ENCODE data around the gene SWI5.

Gene SWI5

DNA sequence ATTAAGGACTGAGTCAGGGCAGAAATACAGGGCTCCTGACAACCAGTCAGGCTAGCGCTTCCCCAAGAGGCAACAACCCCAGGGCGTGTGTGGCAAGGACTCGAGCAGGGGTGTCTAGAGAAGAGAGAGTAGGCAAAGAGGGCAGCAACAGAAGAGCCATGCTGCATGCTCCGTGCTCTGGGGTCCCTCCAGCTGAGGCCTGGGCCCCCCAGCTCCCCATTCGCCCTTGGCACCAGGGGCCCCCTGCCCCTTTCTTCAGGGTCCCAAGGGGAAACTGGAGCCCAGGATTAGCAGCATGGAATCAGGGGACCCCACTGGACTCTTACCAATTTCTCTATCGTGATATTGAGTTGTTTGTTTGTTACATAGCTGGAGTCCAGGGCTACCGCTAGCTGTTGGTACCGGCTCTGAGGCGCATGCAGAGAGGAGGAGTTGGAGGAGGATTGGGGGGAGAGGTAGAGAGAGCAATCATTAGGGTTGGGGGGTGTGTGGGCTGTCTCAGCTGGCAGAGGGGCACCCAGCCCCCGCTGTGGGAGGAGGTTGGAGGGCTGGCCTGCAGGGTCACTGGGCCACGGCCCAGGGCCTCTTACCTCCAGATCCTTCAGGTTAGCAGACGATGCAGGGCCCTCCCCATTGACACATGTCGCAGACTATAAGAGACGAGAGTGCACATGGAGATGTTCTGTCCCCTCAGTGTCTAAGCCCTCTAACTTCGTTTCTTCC lies 9.0 kb upstream of the SWI5 start:
- no CpG with 5 or more reads among the region's 15 CpGs for WGBS, 2 donors (ENCODE audit: extremely low coverage in 2 of 2, insufficient read length in 2 of 2, insufficient replicate concordance in 1 of 2)
- Histone ChIP-seq H3K9ac (ENCODE audit: low read depth, low read length, poor library complexity) (no peak overlapping the region), H2BK12ac (ENCODE audit: low read length) (no peak overlapping the region), H2BK15ac (ENCODE audit: low read length) (no peak overlapping the region), H3K14ac (ENCODE audit: low read length) (no peak overlapping the region), H3K18ac (ENCODE audit: low read length) (no peak overlapping the region), H2AK5ac (ENCODE audit: low read depth, low read length) (no peak overlapping the region), H3K4ac (ENCODE audit: low read length) (no peak overlapping the region), H2BK5ac (ENCODE audit: low read length) (no peak overlapping the region), H4K91ac (ENCODE audit: low read depth, low read length, poor library complexity) (no peak overlapping the region), H3K9me3 (replicated peaks in 1 of 2; ENCODE audit: control insufficient read depth in 2 of 2, insufficient read depth in 1 of 2, low read depth in 1 of 2, low read length in 2 of 2) (no peaks in the 10 kb centered on the region), H3K27ac (replicated peaks; ENCODE audit: low read length) (no peak overlapping the region), H4K8ac (ENCODE audit: low read depth, low read length) (no peak overlapping the region), H2AFZ (ENCODE audit: low read length) (no peak overlapping the region), H3K4me3 (ENCODE audit: low read length in 2 of 2) (no peak overlapping the region), H3K23ac (ENCODE audit: low read depth, low read length, poor library complexity) (no peak overlapping the region), H2BK120ac (ENCODE audit: low read depth, low read length) (no peak overlapping the region), H3K27me3 (ENCODE audit: control insufficient read depth in 3 of 3, insufficient read depth in 3 of 3, low read depth in 1 of 3, low read length in 3 of 3) (no peaks in the 10 kb centered on the region), H3K4me1 (ENCODE audit: control insufficient read depth in 2 of 2, insufficient read depth in 1 of 2, low read depth in 1 of 2, low read length in 2 of 2) (no peaks in the 10 kb centered on the region), H3K36me3 (replicated peaks in 1 of 2; ENCODE audit: control insufficient read depth in 2 of 2, insufficient read depth in 2 of 2, low read length in 2 of 2) (peaks cover 29 to 78% of the 10 kb centered on the region in 2 donors), H3K4me2 (ENCODE audit: insufficient read depth, low read length, poor library complexity, severe bottlenecking) (no peak overlapping the region), H3K79me1 (ENCODE audit: low read depth, low read length) (no peaks in the 10 kb centered on the region)
- DNase-seq (ENCODE audit: low spot score), result no peak

DNA sequence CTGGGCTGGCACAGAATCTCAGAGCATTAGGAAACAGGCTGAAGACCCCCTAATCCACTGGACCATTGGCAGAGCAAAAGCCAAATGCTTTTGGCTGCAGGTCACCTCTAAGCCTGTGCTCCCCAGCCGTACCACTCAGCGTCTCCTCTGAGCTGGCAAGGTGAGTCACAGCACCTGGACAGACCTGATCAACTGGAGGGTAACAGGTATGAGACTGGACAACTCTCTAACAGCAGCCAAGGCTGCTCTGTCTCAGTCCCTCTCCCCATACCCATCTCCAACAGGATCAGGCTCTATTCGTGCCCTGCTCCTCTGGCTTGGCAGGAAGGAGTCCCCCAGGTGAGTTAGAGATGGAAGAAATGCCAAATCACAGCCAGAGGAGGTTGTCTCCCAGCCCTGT lies 5.0 kb upstream of the SWI5 start:
- peaks cover 20 to 66% of the 10 kb centered on the region in 2 donors for H3K36me3 ChIP-seq (replicated peaks in 1 of 2; ENCODE audit: control insufficient read depth in 2 of 2, insufficient read depth in 2 of 2, low read length in 2 of 2)
- no peak overlapping the region for H3K27ac ChIP-seq (replicated peaks; ENCODE audit: low read length)
- H3K79me1 ChIP-seq (ENCODE audit: low read depth, low read length), result peaks cover 2% of the 10 kb centered on the region
- no peak overlapping the region for H3K9ac ChIP-seq (ENCODE audit: low read depth, low read length, poor library complexity)
- H4K91ac ChIP-seq (ENCODE audit: low read depth, low read length, poor library complexity), result no peak overlapping the region
- no peak overlapping the region for H3K23ac ChIP-seq (ENCODE audit: low read depth, low read length, poor library complexity)
- no CpG with 5 or more reads among the region's 3 CpGs for WGBS, 2 donors (ENCODE audit: extremely low coverage in 2 of 2, insufficient read length in 2 of 2, insufficient replicate concordance in 1 of 2)
- no peak overlapping the region for H3K4me3 ChIP-seq (ENCODE audit: low read length in 2 of 2)
- H2BK5ac ChIP-seq (ENCODE audit: low read length), result no peak overlapping the region
- no peak overlapping the region for H3K14ac ChIP-seq (ENCODE audit: low read length)
- H3K27me3 ChIP-seq (ENCODE audit: control insufficient read depth in 3 of 3, insufficient read depth in 3 of 3, low read depth in 1 of 3, low read length in 3 of 3), result peaks cover 0 to 2% (median 0%) of the 10 kb centered on the region in 3 experiments
- H2AK5ac ChIP-seq (ENCODE audit: low read depth, low read length), result no peak overlapping the region
- H3K4ac ChIP-seq (ENCODE audit: low read length), result no peak overlapping the region
- no peak overlapping the region for H2BK15ac ChIP-seq (ENCODE audit: low read length)
- peaks cover 3 to 4% of the 10 kb centered on the region in 2 donors for H3K4me1 ChIP-seq (ENCODE audit: control insufficient read depth in 2 of 2, insufficient read depth in 1 of 2, low read depth in 1 of 2, low read length in 2 of 2)
- H3K9me3 ChIP-seq (replicated peaks in 1 of 2; ENCODE audit: control insufficient read depth in 2 of 2, insufficient read depth in 1 of 2, low read depth in 1 of 2, low read length in 2 of 2), result no peaks in the 10 kb centered on the region
- no peak overlapping the region for H2BK12ac ChIP-seq (ENCODE audit: low read length)
- no peak overlapping the region for H3K4me2 ChIP-seq (ENCODE audit: insufficient read depth, low read length, poor library complexity, severe bottlenecking)
- H4K8ac ChIP-seq (ENCODE audit: low read depth, low read length), result no peak overlapping the region
- H3K18ac ChIP-seq (ENCODE audit: low read length), result no peak overlapping the region
- no peak overlapping the region for H2AFZ ChIP-seq (ENCODE audit: low read length)
- H2BK120ac ChIP-seq (ENCODE audit: low read depth, low read length), result no peak overlapping the region
- DNase-seq (ENCODE audit: low spot score), result no peak

DNA sequence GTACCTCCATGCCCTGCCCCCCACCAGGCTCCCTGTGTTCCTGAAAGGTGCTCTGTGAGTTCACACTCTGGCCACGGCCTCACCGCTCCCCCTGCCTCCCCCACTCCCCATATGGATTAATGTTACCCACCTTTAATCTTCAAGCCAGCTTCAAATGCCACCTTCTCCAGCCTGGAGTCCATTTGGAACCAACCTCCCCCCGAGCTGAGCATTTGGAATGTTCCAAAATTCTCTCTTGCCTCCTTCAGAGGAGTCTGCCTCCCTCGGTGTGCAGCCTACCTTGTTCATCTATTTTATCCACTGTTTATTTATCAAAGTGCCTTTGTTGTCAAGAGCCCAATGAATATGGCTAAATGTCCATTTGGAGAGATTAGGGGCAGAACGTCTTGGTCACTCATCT lies 4.6 kb upstream of the SWI5 start:
- Histone ChIP-seq H3K36me3 (replicated peaks in 1 of 2; ENCODE audit: control insufficient read depth in 2 of 2, insufficient read depth in 2 of 2, low read length in 2 of 2) (peaks cover 20 to 62% of the 10 kb centered on the region in 2 donors), H4K91ac (ENCODE audit: low read depth, low read length, poor library complexity) (no peak overlapping the region), H3K14ac (ENCODE audit: low read length) (no peak overlapping the region), H2AK5ac (ENCODE audit: low read depth, low read length) (no peak overlapping the region), H3K4me3 (ENCODE audit: low read length in 2 of 2) (no peak overlapping the region), H2BK12ac (ENCODE audit: low read length) (no peak overlapping the region), H3K9me3 (replicated peaks in 1 of 2; ENCODE audit: control insufficient read depth in 2 of 2, insufficient read depth in 1 of 2, low read depth in 1 of 2, low read length in 2 of 2) (no peaks in the 10 kb centered on the region), H3K9ac (ENCODE audit: low read depth, low read length, poor library complexity) (no peak overlapping the region), H3K4me2 (ENCODE audit: insufficient read depth, low read length, poor library complexity, severe bottlenecking) (no peak overlapping the region), H3K79me1 (ENCODE audit: low read depth, low read length) (peaks cover 3% of the 10 kb centered on the region), H4K8ac (ENCODE audit: low read depth, low read length) (no peak overlapping the region), H3K27me3 (ENCODE audit: control insufficient read depth in 3 of 3, insufficient read depth in 3 of 3, low read depth in 1 of 3, low read length in 3 of 3) (peaks cover 0 to 2% (median 0%) of the 10 kb centered on the region in 3 experiments), H3K4me1 (ENCODE audit: control insufficient read depth in 2 of 2, insufficient read depth in 1 of 2, low read depth in 1 of 2, low read length in 2 of 2) (peaks cover 3 to 4% of the 10 kb centered on the region in 2 donors), H2AFZ (ENCODE audit: low read length) (no peak overlapping the region), H2BK5ac (ENCODE audit: low read length) (no peak overlapping the region), H2BK15ac (ENCODE audit: low read length) (no peak overlapping the region), H3K4ac (ENCODE audit: low read length) (no peak overlapping the region), H3K23ac (ENCODE audit: low read depth, low read length, poor library complexity) (no peak overlapping the region), H2BK120ac (ENCODE audit: low read depth, low read length) (no peak overlapping the region), H3K18ac (ENCODE audit: low read length) (no peak overlapping the region), H3K27ac (replicated peaks; ENCODE audit: low read length) (no peak overlapping the region)
- no CpG with 5 or more reads among the region's 5 CpGs for whole genome bisulfite sequencing, 2 donors (ENCODE audit: extremely low coverage in 2 of 2, insufficient read length in 2 of 2, insufficient replicate concordance in 1 of 2)
- DNase-seq (ENCODE audit: low spot score), result no peak

DNA sequence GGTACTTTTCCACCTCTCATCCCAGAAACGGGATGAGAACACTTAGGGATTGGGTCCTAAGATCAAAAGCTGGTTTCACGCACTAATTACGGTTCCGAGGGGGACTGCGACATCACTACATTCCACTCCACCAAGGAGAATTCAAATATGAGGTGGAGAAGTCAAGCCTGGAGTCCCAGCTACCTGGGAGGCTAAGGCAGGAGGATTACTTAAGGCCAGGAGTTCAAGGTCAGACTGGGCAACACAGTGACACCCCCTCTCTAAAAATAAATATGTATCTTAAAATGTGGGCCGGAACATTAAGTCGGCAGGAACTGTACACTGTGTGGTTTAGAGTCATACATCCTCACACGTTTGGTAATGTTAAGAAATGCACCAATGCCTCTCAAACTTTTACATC lies 1.8 kb upstream of the SWI5 start:
- Histone ChIP-seq H3K4me3 (ENCODE audit: low read length in 2 of 2) (no peak overlapping the region), H2BK5ac (ENCODE audit: low read length) (no peak overlapping the region), H3K4me2 (ENCODE audit: insufficient read depth, low read length, poor library complexity, severe bottlenecking) (no peak overlapping the region), H3K27me3 (ENCODE audit: control insufficient read depth in 3 of 3, insufficient read depth in 3 of 3, low read depth in 1 of 3, low read length in 3 of 3) (peaks cover 0 to 2% (median 0%) of the 10 kb centered on the region in 3 experiments), H3K79me1 (ENCODE audit: low read depth, low read length) (peaks cover 3% of the 10 kb centered on the region), H3K23ac (ENCODE audit: low read depth, low read length, poor library complexity) (no peak overlapping the region), H3K4ac (ENCODE audit: low read length) (no peak overlapping the region), H2AK5ac (ENCODE audit: low read depth, low read length) (no peak overlapping the region), H4K8ac (ENCODE audit: low read depth, low read length) (no peak overlapping the region), H3K36me3 (replicated peaks in 1 of 2; ENCODE audit: control insufficient read depth in 2 of 2, insufficient read depth in 2 of 2, low read length in 2 of 2) (peaks cover 6 to 37% of the 10 kb centered on the region in 2 donors), H3K9ac (ENCODE audit: low read depth, low read length, poor library complexity) (no peak overlapping the region), H3K27ac (replicated peaks; ENCODE audit: low read length) (no peak overlapping the region), H4K91ac (ENCODE audit: low read depth, low read length, poor library complexity) (no peak overlapping the region), H2AFZ (ENCODE audit: low read length) (no peak overlapping the region), H3K14ac (ENCODE audit: low read length) (no peak overlapping the region), H3K18ac (ENCODE audit: low read length) (no peak overlapping the region), H2BK12ac (ENCODE audit: low read length) (no peak overlapping the region), H3K9me3 (replicated peaks in 1 of 2; ENCODE audit: control insufficient read depth in 2 of 2, insufficient read depth in 1 of 2, low read depth in 1 of 2, low read length in 2 of 2) (no peaks in the 10 kb centered on the region), H2BK15ac (ENCODE audit: low read length) (no peak overlapping the region), H3K4me1 (ENCODE audit: control insufficient read depth in 2 of 2, insufficient read depth in 1 of 2, low read depth in 1 of 2, low read length in 2 of 2) (peaks cover 7% of the 10 kb centered on the region in 2 donors), H2BK120ac (ENCODE audit: low read depth, low read length) (no peak overlapping the region)
- no peak for DNase-seq (ENCODE audit: low spot score)
- no CpG with 5 or more reads among the region's 8 CpGs for WGBS, 2 donors (ENCODE audit: extremely low coverage in 2 of 2, insufficient read length in 2 of 2, insufficient replicate concordance in 1 of 2)

All from neuronal stem cell (in vitro differentiated cells).